Kidney (tissue), 14 donors: Measurements from ENCODE around the gene HEPHL1. TPM values are rescaled to one million over a fixed set of nuclear protein-coding genes. Genes with fewer than 3 reads are reported as not detected.

ENCODE experiments used
- DNase-seq, 5 donors: peaks; one replicate each; pipeline ENCODE4 v3.0.0-alpha.2; 2013 to 2020
- FAIRE-seq: peaks from 2 replicates; lab custom pipeline; 2012; peaks lifted over from hg19 to GRCh38; lab: Jason Lieb, UNC
- H3K27ac ChIP-seq, 2 donors: one replicate each; pipeline ENCODE4 v1.7.0; 2013; ENCODE audit warnings: low read depth in 2 of 2, low read length in 2 of 2, inconsistent platforms in 1 of 2
- H3K27me3 ChIP-seq: one replicate; pipeline ENCODE4 v1.7.1; 2013; ENCODE audit warnings: low read length, inconsistent platforms; ENCODE audit not compliant: control insufficient read depth, insufficient read depth
- H3K36me3 ChIP-seq, 3 donors: one replicate each; pipeline versions ENCODE4 v1.7.0 to v1.7.1; 2013; ENCODE audit warnings: low read length in 3 of 3, control low read depth in 1 of 3, inconsistent platforms in 1 of 3; ENCODE audit not compliant: insufficient read depth in 3 of 3, control insufficient read depth in 2 of 3
- H3K4me1 ChIP-seq, 3 donors: one replicate each; pipeline versions ENCODE4 v1.7.0 to v1.7.1; 2013; ENCODE audit warnings: low read length in 3 of 3, inconsistent platforms in 1 of 3, low read depth in 1 of 3; ENCODE audit not compliant: control insufficient read depth in 2 of 3, insufficient read depth in 2 of 3
- H3K4me3 ChIP-seq, 3 donors: one replicate each; pipeline versions ENCODE4 v1.7.0 to v1.8.1; 2013; ENCODE audit warnings: low read length in 3 of 3, control low read depth in 1 of 3, inconsistent platforms in 1 of 3
- H3K9ac ChIP-seq, 3 donors: one replicate each; pipeline versions ENCODE4 v1.7.0 to v1.7.1; 2013; ENCODE audit warnings: low read length in 3 of 3, control low read depth in 1 of 3, inconsistent platforms in 1 of 3
- H3K9me3 ChIP-seq, 3 donors: one replicate each; pipeline versions ENCODE4 v1.7.0 to v1.7.1; 2013; ENCODE audit warnings: low read length in 3 of 3, control low read depth in 1 of 3, inconsistent platforms in 1 of 3; ENCODE audit not compliant: control insufficient read depth in 2 of 3, insufficient read depth in 1 of 3
- intact Hi-C: fragments of 100-400 bp; cut with DNase I; formaldehyde crosslinking; loops from one replicate; pipeline ENCODE4 v1.11.1; 2022
- polyA plus RNA-seq: library from polyadenylated mRNA; stranded (reverse); fragments of 350-450 nt; fragmentation: Illumina TruSeq; extraction: RNeasy Lipid Tissue Mini Kit (QIAGEN cat#74804); gene quantifications from one replicate; pipeline ENCODE4 v1.2.3, GENCODE V29; 2014; ENCODE audit warnings: low read depth, low replicate concordance; ENCODE audit not compliant: insufficient read depth
- total RNA-seq: library from RNA; stranded (reverse); fragmentation: NEBNext Ultra II Directional; extraction: Animal tissue kit (Norgen Biotek cat#: 25700); gene quantifications from one replicate; pipeline ENCODE4 v1.2.1, GENCODE V29; 2021
- TF ChIP-seq, protein P1 (sequence below): IDR thresholded peaks from 3 replicates; pipeline ENCODE4 v1.5.1; 2012; ENCODE audit warnings: mild to moderate bottlenecking, moderate library complexity, borderline replicate concordance; ENCODE audit not compliant: insufficient read depth; ENCODE audit errors: extremely low read depth
- donor health status: control.
- donor health status: control.
- donor health status: control.
- donor health status: control.
- donor health status: control.
- donor health status: DM: yes; HTN: yes; CAD: no.
- donor health status: Normal renal cell carcinoma (clear cell type).

Gene HEPHL1
- total and polyA plus RNA-seq, 2 donors from 2014 or later: not detected

DNA sequence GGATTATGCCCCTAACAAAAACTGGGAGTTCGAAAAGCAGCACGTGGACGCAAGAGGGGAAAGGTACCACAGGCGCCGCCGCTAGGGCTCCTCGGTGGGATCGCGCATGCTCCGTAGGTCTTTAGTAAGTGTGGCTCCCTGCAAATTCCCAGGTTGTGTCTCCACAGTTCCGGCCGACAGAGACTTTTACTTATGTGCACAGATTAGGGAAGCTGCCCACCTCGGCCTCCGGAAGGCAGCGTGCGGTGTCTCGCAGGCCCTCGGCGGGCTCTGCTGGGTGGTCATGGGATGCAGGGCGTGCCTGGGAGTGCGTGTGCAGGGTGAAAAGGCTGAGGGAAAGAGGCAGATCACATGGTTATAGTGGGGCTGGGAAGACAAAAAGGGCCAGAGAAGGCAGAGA lies 67.8 kb downstream of the HEPHL1 start:
- TF ChIP-seq, protein P1, sequence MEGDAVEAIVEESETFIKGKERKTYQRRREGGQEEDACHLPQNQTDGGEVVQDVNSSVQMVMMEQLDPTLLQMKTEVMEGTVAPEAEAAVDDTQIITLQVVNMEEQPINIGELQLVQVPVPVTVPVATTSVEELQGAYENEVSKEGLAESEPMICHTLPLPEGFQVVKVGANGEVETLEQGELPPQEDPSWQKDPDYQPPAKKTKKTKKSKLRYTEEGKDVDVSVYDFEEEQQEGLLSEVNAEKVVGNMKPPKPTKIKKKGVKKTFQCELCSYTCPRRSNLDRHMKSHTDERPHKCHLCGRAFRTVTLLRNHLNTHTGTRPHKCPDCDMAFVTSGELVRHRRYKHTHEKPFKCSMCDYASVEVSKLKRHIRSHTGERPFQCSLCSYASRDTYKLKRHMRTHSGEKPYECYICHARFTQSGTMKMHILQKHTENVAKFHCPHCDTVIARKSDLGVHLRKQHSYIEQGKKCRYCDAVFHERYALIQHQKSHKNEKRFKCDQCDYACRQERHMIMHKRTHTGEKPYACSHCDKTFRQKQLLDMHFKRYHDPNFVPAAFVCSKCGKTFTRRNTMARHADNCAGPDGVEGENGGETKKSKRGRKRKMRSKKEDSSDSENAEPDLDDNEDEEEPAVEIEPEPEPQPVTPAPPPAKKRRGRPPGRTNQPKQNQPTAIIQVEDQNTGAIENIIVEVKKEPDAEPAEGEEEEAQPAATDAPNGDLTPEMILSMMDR: no peak
- intact Hi-C loops: no loop called here
- no peak overlapping the region for H3K9ac ChIP-seq
- H3K36me3 ChIP-seq: no peaks in the 10 kb centered on the region
- no peak overlapping the region for H3K27ac ChIP-seq
- peaks cover 0 to 4% (median 0%) of the 10 kb centered on the region in 3 donors for H3K9me3 ChIP-seq
- DNase-seq (no peak), FAIRE-seq (no peak)
- H3K4me3 ChIP-seq: no peak overlapping the region
- no peaks in the 10 kb centered on the region for H3K4me1 ChIP-seq
- no peaks in the 10 kb centered on the region for H3K27me3 ChIP-seq

DNA sequence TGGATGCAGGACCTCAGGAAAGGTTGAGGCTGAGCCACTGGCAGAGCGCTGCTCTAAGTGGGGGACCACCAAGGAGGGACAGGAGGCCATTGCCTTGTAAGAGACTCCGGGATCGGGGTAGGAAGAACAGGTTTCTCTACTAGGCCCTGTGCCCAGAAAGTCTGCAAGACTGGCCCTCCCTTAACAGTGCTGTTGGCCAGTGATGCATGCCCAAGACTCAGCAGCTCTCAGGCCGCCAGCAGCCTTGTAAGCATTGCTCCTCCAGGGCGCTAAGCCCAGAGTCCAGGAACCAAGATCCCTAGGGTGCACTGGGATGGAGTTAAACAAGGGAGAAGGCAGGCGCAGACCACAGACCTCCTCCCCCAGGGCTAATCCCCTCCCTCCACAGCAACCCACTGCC lies 68.2 kb downstream of the HEPHL1 start:
- DNase-seq (peak in 4 of 5 donors; percentile 15 to 59 (median 46)), FAIRE-seq (no peak)
- Histone ChIP-seq H3K36me3 (no peaks in the 10 kb centered on the region), H3K4me3 (no peak overlapping the region), H3K9me3 (peaks cover 0 to 4% (median 0%) of the 10 kb centered on the region in 3 donors), H3K4me1 (no peaks in the 10 kb centered on the region), H3K27me3 (no peaks in the 10 kb centered on the region), H3K9ac (no peak overlapping the region), H3K27ac (no peak overlapping the region)
- TF ChIP-seq, protein P1: no peak
- intact Hi-C loops: no loop called here

DNA sequence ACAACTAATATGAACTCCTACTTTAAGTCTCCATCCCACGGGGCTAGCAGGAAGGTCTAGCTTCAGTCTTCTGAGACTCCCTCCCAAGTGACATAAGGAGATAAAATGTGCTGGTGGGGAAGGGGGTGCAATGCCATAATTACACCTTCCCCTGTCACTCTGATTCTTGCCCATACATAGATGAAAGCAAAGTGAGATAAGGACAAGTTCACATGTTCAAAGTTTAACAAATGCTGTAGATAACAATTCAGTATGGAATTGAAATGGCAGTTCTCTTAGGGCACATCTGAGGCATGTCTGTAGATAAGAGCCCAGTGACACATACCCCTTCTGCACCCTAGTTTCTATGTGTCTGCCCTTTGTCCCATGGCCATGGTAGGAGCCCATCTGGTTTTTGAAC lies 69.2 kb downstream of the HEPHL1 start:
- Histone ChIP-seq H3K36me3 (no peaks in the 10 kb centered on the region), H3K9me3 (peaks cover 0 to 4% (median 0%) of the 10 kb centered on the region in 3 donors), H3K27ac (no peak overlapping the region), H3K4me3 (no peak overlapping the region), H3K27me3 (no peaks in the 10 kb centered on the region), H3K9ac (no peak overlapping the region), H3K4me1 (no peaks in the 10 kb centered on the region)
- no peak for DNase-seq
- no peak for FAIRE-seq
- TF ChIP-seq, protein P1: no peak
- intact Hi-C loops: no loop called here

DNA sequence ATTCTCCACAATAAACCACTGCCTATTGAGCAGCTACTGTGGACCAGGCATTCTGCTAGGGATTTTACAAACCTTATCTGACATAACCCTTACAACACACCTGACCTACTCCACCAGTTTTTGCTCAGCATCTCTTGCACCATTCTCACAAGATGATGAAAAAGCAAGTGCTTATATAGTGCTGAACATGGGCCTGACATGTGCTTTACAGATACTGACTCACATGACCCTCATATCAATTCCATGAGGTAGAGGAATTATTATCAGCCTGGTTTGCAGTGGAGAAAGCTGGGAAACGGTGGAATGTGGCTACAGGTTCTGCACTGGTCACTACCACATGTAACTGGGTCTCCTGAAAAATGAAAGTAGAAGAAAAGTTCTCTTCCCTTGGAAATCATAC lies 69.9 kb downstream of the HEPHL1 start:
- intact Hi-C loops: no loop called here
- H3K27ac ChIP-seq: no peak overlapping the region
- no peak overlapping the region for H3K4me3 ChIP-seq
- H3K27me3 ChIP-seq: no peaks in the 10 kb centered on the region
- H3K9me3 ChIP-seq: peaks cover 0 to 4% (median 0%) of the 10 kb centered on the region in 3 donors
- no peak overlapping the region for H3K9ac ChIP-seq
- no peak for DNase-seq
- H3K4me1 ChIP-seq: no peaks in the 10 kb centered on the region
- TF ChIP-seq, protein P1: no peak
- no peak for FAIRE-seq
- no peaks in the 10 kb centered on the region for H3K36me3 ChIP-seq
